GM23338 (cell line): Measurements from ENCODE around the gene KRTAP3-2. TPM values are rescaled to one million over a fixed set of nuclear protein-coding genes. Genes with fewer than 3 reads are reported as not detected.

Experiments
- ATAC-seq: fragments of 200-7000 bp; cut with Tn5 transposase; 3 replicates; pipeline ENCODE4 v1.9.1; 2020
- DNase-seq: peaks from one replicate; pipeline ENCODE4 v3.0.0-alpha.2; 2015; ENCODE audit warnings: low spot score
- H2AFZ ChIP-seq: fragments of 200-600 bp; sonication (generic); 2 replicates; pipeline ENCODE4 v1.8.0; 2016; ENCODE audit warnings: antibody characterized with exemption, mild to moderate bottlenecking, moderate library complexity
- H3F3A ChIP-seq: fragments of 200-600 bp; sonication (generic); replicated peaks from 2 replicates; pipeline ENCODE4 v1.8.0; 2017; ENCODE audit warnings: antibody characterized with exemption, mixed run types, low read depth
- H3K27ac ChIP-seq: fragments of 200-600 bp; sonication (generic); 2 replicates; pipeline ENCODE4 v1.6.1; 2016; ENCODE audit warnings: low read depth
- H3K27me3 ChIP-seq: fragments of 200-600 bp; sonication (generic); 2 replicates; pipeline ENCODE4 v1.8.0; 2016; ENCODE audit warnings: mild to moderate bottlenecking, mixed run types, moderate library complexity; ENCODE audit not compliant: insufficient read depth
- H3K36me3 ChIP-seq: fragments of 200-600 bp; sonication (generic); 2 replicates; pipeline ENCODE4 v1.8.0; 2016; ENCODE audit warnings: mild to moderate bottlenecking; ENCODE audit not compliant: insufficient read depth
- H3K4me1 ChIP-seq: fragments of 200-600 bp; sonication (generic); 2 replicates; pipeline ENCODE4 v1.8.0; 2016; ENCODE audit warnings: mild to moderate bottlenecking, moderate library complexity; ENCODE audit not compliant: insufficient read depth
- H3K4me2 ChIP-seq: fragments of 200-600 bp; sonication (generic); 2 replicates; pipeline ENCODE4 v1.7.1; 2017; ENCODE audit warnings: mixed run types
- H3K4me3 ChIP-seq: fragments of 200-600 bp; sonication (generic); 2 replicates; pipeline ENCODE4 v1.6.1; 2016; ENCODE audit warnings: mixed run types
- H3K79me2 ChIP-seq: fragments of 200-600 bp; sonication (generic); replicated peaks from 2 replicates; pipeline ENCODE4 v1.8.0; 2017; ENCODE audit warnings: mild to moderate bottlenecking; ENCODE audit not compliant: insufficient read depth
- H3K9me2 ChIP-seq: fragments of 200-600 bp; sonication (generic); 2 replicates; pipeline ENCODE4 v1.8.0; 2017; ENCODE audit not compliant: insufficient read depth
- H4K20me1 ChIP-seq: fragments of 200-600 bp; sonication (generic); replicated peaks from 2 replicates; pipeline ENCODE4 v1.8.0; 2017; ENCODE audit warnings: mild to moderate bottlenecking; ENCODE audit not compliant: insufficient read depth
- H3K27ac Mint-ChIP-seq: 2 replicates; pipeline ENCODE4 v1.8.0; 2020; ENCODE audit warnings: inconsistent platforms, mild to moderate bottlenecking, moderate library complexity, mixed read lengths
- H3K27me3 Mint-ChIP-seq: 3 replicates; pipeline ENCODE4 v1.8.0; 2022; ENCODE audit warnings: low read depth, mild to moderate bottlenecking, moderate library complexity, mixed read lengths, inconsistent platforms; ENCODE audit not compliant: insufficient read depth, poor library complexity
- H3K36me3 Mint-ChIP-seq: 3 replicates; pipeline ENCODE4 v1.8.0; 2021; ENCODE audit warnings: low read depth, mild to moderate bottlenecking, inconsistent platforms, moderate library complexity, mixed read lengths
- H3K4me1 Mint-ChIP-seq: 3 replicates; pipeline ENCODE4 v1.8.0; 2020; ENCODE audit warnings: mild to moderate bottlenecking, inconsistent platforms, mixed read lengths
- H3K4me3 Mint-ChIP-seq: 3 replicates; pipeline ENCODE4 v1.8.0; 2021; ENCODE audit warnings: moderate library complexity, mild to moderate bottlenecking, inconsistent platforms, mixed read lengths
- H3K9me3 Mint-ChIP-seq: 3 replicates; pipeline ENCODE4 v1.8.0; 2020; ENCODE audit warnings: moderate library complexity, mild to moderate bottlenecking, inconsistent platforms, mixed read lengths
- EZH2 ChIP-seq: fragments of 200-600 bp; sonication (generic); IDR thresholded peaks from one replicate; pipeline ENCODE4 v1.8.0; 2017; ENCODE audit warnings: antibody characterized with exemption, mild to moderate bottlenecking, low read depth; ENCODE audit not compliant: unreplicated experiment
- JUNB ChIP-seq: IDR thresholded peaks from one replicate; pipeline ENCODE4 v1.6.1; 2016; ENCODE audit warnings: antibody characterized with exemption; ENCODE audit not compliant: unreplicated experiment
- NANOG ChIP-seq: IDR thresholded peaks from 2 replicates; pipeline ENCODE4 v1.6.1; 2016; ENCODE audit warnings: antibody characterized with exemption, borderline replicate concordance
- ZNF114 ChIP-seq: fragments of 250-450 bp; sonication (Bioruptor Pico); IDR thresholded peaks from 2 replicates; pipeline ENCODE4 v1.5.0; 2020; ENCODE audit warnings: mild to moderate bottlenecking, moderate library complexity
- ZNF331 ChIP-seq: fragments of 250-450 bp; sonication (Bioruptor Pico); IDR thresholded peaks from 2 replicates; pipeline ENCODE4 v1.5.0; 2020; ENCODE audit warnings: low read depth, mild to moderate bottlenecking, moderate library complexity
- polyA plus RNA-seq: library from polyadenylated mRNA; unstranded; fragments of >200 nt; fragmentation: Nextera tagmentation; extraction: Ambion mirVana; gene quantifications from 2 replicates; pipeline ENCODE4 v1.2.1, GENCODE V29; 2016
- total RNA-seq: library from RNA; depleted of rRNA; stranded (reverse); fragments of >200 nt; shearing (Covaris generic); gene quantifications from 2 replicates; pipeline ENCODE4 v1.2.3, GENCODE V29; 2014
- TF ChIP-seq, protein P1 (sequence below): fragments of 250-450 bp; sonication (Bioruptor Pico); IDR thresholded peaks from 2 replicates; pipeline ENCODE4 v1.5.0; 2020; ENCODE audit warnings: mild to moderate bottlenecking, moderate library complexity

The KRTAP3-2 gene
- total and polyA plus RNA-seq, 2 experiments from 2014 or later = not detected

- Histone ChIP-seq H3F3A (no peaks in the 10 kb centered on the region), H3K27ac (no peak within 1 kb of the TSS), H2AFZ (no peak within 1 kb of the TSS), H3K4me1 (no peaks in the 10 kb centered on the region), H3K9me2 (no peaks in the 10 kb centered on the region), H4K20me1 (no peaks in the 10 kb centered on the region), H3K27me3 (no peaks in the 10 kb centered on the region), H3K4me2 (no peak within 1 kb of the TSS), H3K4me3 (no peak within 1 kb of the TSS), H3K36me3 (no peaks in the 10 kb centered on the region), H3K79me2 (no peaks in the 10 kb centered on the region)
- H3K27me3 Mint-ChIP-seq = peaks cover 2% of the 10 kb centered on the region
- DNase-seq = no peak
- TF ChIP-seq NANOG (no peak), ZNF114 (CRISPR knock-in tag) (no peak), EZH2 (no peak), ZNF331 (CRISPR knock-in tag) (no peak), JUNB (no peak)
- TF ChIP-seq, protein P1, sequence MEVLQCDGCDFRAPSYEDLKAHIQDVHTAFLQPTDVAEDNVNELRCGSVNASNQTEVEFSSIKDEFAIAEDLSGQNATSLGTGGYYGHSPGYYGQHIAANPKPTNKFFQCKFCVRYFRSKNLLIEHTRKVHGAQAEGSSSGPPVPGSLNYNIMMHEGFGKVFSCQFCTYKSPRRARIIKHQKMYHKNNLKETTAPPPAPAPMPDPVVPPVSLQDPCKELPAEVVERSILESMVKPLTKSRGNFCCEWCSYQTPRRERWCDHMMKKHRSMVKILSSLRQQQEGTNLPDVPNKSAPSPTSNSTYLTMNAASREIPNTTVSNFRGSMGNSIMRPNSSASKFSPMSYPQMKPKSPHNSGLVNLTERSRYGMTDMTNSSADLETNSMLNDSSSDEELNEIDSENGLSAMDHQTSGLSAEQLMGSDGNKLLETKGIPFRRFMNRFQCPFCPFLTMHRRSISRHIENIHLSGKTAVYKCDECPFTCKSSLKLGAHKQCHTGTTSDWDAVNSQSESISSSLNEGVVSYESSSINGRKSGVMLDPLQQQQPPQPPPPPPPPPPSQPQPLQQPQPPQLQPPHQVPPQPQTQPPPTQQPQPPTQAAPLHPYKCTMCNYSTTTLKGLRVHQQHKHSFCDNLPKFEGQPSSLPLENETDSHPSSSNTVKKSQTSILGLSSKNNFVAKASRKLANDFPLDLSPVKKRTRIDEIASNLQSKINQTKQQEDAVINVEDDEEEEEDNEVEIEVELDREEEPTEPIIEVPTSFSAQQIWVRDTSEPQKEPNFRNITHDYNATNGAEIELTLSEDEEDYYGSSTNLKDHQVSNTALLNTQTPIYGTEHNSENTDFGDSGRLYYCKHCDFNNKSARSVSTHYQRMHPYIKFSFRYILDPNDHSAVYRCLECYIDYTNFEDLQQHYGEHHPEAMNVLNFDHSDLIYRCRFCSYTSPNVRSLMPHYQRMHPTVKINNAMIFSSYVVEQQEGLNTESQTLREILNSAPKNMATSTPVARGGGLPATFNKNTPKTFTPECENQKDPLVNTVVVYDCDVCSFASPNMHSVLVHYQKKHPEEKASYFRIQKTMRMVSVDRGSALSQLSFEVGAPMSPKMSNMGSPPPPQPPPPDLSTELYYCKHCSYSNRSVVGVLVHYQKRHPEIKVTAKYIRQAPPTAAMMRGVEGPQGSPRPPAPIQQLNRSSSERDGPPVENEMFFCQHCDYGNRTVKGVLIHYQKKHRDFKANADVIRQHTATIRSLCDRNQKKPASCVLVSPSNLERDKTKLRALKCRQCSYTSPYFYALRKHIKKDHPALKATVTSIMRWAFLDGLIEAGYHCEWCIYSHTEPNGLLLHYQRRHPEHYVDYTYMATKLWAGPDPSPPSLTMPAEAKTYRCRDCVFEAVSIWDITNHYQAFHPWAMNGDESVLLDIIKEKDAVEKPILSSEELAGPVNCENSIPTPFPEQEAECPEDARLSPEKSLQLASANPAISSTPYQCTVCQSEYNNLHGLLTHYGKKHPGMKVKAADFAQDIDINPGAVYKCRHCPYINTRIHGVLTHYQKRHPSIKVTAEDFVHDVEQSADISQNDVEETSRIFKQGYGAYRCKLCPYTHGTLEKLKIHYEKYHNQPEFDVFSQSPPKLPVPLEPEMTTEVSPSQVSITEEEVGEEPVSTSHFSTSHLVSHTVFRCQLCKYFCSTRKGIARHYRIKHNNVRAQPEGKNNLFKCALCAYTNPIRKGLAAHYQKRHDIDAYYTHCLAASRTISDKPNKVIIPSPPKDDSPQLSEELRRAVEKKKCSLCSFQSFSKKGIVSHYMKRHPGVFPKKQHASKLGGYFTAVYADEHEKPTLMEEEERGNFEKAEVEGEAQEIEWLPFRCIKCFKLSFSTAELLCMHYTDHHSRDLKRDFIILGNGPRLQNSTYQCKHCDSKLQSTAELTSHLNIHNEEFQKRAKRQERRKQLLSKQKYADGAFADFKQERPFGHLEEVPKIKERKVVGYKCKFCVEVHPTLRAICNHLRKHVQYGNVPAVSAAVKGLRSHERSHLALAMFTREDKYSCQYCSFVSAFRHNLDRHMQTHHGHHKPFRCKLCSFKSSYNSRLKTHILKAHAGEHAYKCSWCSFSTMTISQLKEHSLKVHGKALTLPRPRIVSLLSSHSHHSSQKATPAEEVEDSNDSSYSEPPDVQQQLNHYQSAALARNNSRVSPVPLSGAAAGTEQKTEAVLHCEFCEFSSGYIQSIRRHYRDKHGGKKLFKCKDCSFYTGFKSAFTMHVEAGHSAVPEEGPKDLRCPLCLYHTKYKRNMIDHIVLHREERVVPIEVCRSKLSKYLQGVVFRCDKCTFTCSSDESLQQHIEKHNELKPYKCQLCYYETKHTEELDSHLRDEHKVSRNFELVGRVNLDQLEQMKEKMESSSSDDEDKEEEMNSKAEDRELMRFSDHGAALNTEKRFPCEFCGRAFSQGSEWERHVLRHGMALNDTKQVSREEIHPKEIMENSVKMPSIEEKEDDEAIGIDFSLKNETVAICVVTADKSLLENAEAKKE (CRISPR knock-in tag) = no peak
- no peaks in the 10 kb centered on the region for H3K36me3 Mint-ChIP-seq
- H3K9me3 Mint-ChIP-seq = no peaks in the 10 kb centered on the region
- ATAC-seq = no peak
- no peaks in the 10 kb centered on the region for H3K4me1 Mint-ChIP-seq
- H3K27ac Mint-ChIP-seq = no peak within 1 kb of the TSS
- no peak within 1 kb of the TSS for H3K4me3 Mint-ChIP-seq
Measured at GRCh38 chr17:41026715-41027471, 27.2 kb upstream of the KRTAP3-2 start, which contains the start of gene KRTAP1-5. TSS of gene KRTAP1-5 (minus strand) at chr17:41027208. CDS start at chr17:41027155, 53 bp downstream.
